GM18867 (cell line): Measurements from ENCODE around the gene ID1.
"Not testable (repeated sequence)": the region's sequence is repeated elsewhere in the genome, so short reads cannot be mapped to it uniquely, and the experiment has no call there.

Experiments used
- ATAC-seq: cut with Tn5 transposase; IDR thresholded peaks from one replicate; pipeline ENCODE4 v1.9.1; 2021; ENCODE audit warnings: mild to moderate bottlenecking, moderate library complexity; ENCODE audit not compliant: unreplicated experiment

The ID1 gene

GRCh38 chr20:31572701-31573554 is 32.2 kb upstream of the ID1 start:
- ATAC-seq, result peak; percentile 78

- ATAC-seq, result peak; percentile 14
Observed at GRCh38 chr20:31573555-31574321, 31.4 kb upstream of the ID1 start.

GRCh38 chr20:31574986-31575385 is 30.1 kb upstream of the ID1 start:
- ATAC-seq, result not testable (repeated sequence)

GRCh38 chr20:31576751-31577150 is 28.3 kb upstream of the ID1 start:
- no peak for ATAC-seq

GRCh38 chr20:31577194-31577593 is 27.9 kb upstream of the ID1 start:
- no peak for ATAC-seq

GRCh38 chr20:31578448-31579138 is 26.5 kb upstream of the ID1 start:
- no peak for ATAC-seq

GRCh38 chr20:31579245-31579644 is 25.8 kb upstream of the ID1 start:
- ATAC-seq, result no peak

- not testable (repeated sequence) for ATAC-seq
Observed at GRCh38 chr20:31579941-31580651, 25.0 kb upstream of the ID1 start.

- ATAC-seq, result no peak
Observed at GRCh38 chr20:31580706-31581105, 24.4 kb upstream of the ID1 start.

- ATAC-seq, result no peak
Observed at GRCh38 chr20:31581391-31581790, 23.7 kb upstream of the ID1 start.

GRCh38 chr20:31587545-31588389 is 17.3 kb upstream of the ID1 start:
- no peak for ATAC-seq

- ATAC-seq, result no peak
Observed at GRCh38 chr20:31590717-31591225, 14.3 kb upstream of the ID1 start.

- no peak for ATAC-seq
Observed at GRCh38 chr20:31593221-31594001, 11.7 kb upstream of the ID1 start.

- ATAC-seq, result no peak
Observed at GRCh38 chr20:31594002-31594557, 11.0 kb upstream of the ID1 start.

GRCh38 chr20:31594558-31595379 is 10.3 kb upstream of the ID1 start:
- no peak for ATAC-seq

- ATAC-seq, result no peak
Observed at GRCh38 chr20:31595380-31595653, 9.8 kb upstream of the ID1 start.

- no peak for ATAC-seq
Observed at GRCh38 chr20:31595654-31596411, 9.3 kb upstream of the ID1 start.

- ATAC-seq, result not testable (repeated sequence)
Observed at GRCh38 chr20:31596412-31596715, 8.7 kb upstream of the ID1 start.
